Ovary (tissue), 9 donors: ENCODE results near the gene B4GALT7. TPM values are rescaled to one million over a fixed set of nuclear protein-coding genes. Genes with fewer than 3 reads are reported as not detected.

ENCODE experiments used
- DNase-seq, 5 donors: peaks; one replicate each; pipeline ENCODE4 v3.0.0-alpha.2; 2019 to 2020
- H3K27ac ChIP-seq, 2 donors: fragments of 200-600 bp; one replicate each; pipeline versions ENCODE4 v1.5.1 to v1.8.0; 2019 to 2022
- H3K27me3 ChIP-seq: fragments of 200-600 bp; one replicate; pipeline ENCODE4 v1.8.0; 2022
- H3K36me3 ChIP-seq: fragments of 200-600 bp; sonication (generic); one replicate; pipeline ENCODE4 v1.5.1; 2019
- H3K4me1 ChIP-seq: one replicate; pipeline ENCODE4 v1.8.1; 2013; ENCODE audit warnings: mild to moderate bottlenecking, moderate library complexity; ENCODE audit not compliant: insufficient read depth
- H3K4me3 ChIP-seq: fragments of 200-600 bp; sonication (generic); one replicate; pipeline ENCODE4 v1.5.1; 2017
- H3K9me3 ChIP-seq, 2 donors: fragments of 200-600 bp in 1 of 2; sonication (generic) in 1 of 2; one replicate each; pipeline versions ENCODE4 v1.5.1 to v1.8.1; 2013 to 2019; ENCODE audit warnings: mild to moderate bottlenecking in 1 of 2, moderate library complexity in 1 of 2
- EP300 ChIP-seq: sonication (generic); formaldehyde crosslinking; IDR thresholded peaks from one replicate; pipeline ENCODE4 v1.6.1; 2017; ENCODE audit warnings: antibody characterized with exemption
- POLR2A ChIP-seq: fragments of 450-650 bp; IDR thresholded peaks from one replicate; pipeline ENCODE4 v1.6.1; 2017; ENCODE audit warnings: antibody characterized with exemption, mild to moderate bottlenecking, moderate library complexity
- WGBS, 3 donors: extraction: QIAGEN DNeasy Blood & Tissue Kit in 1 of 3; methylation state at CpG; one replicate each; pipeline versions ENCODE4 v1.1.5 to v1.1.7; 2013 to 2017; 5-methylcytosine and 5-hydroxymethylcytosine counted together
- intact Hi-C, 4 donors: fragments of 100-400 bp; cut with DNase I; formaldehyde crosslinking; loops; one replicate each; pipeline versions ENCODE4 v1.11.0 to v1.15.1; 2022 to 2023
- polyA plus RNA-seq, 2 donors: library from polyadenylated mRNA; stranded (reverse); fragments of 200-250 nt in 1 of 2; fragments of 350-450 nt in 1 of 2; fragmentation: Illumina TruSeq in 1 of 2; extraction: RNeasy Lipid Tissue Mini Kit (QIAGEN cat#74804) in 1 of 2; gene quantifications; one replicate each; pipeline ENCODE4 v1.2.3, GENCODE V29; 2013 to 2014
- total RNA-seq, 7 donors: library from RNA; depleted of rRNA in 2 of 7; stranded (reverse); fragments of >200 nt in 2 of 7; fragmentation: NEBNext Ultra II Directional in 3 of 7; extraction: Animal tissue kit (Norgen Biotek cat#: 25700) in 3 of 7; gene quantifications; one replicate each; pipeline versions ENCODE4 v1.1.0 to v1.2.4, GENCODE V29; 2016 to 2023
- TF ChIP-seq, protein P1 (sequence below), 3 donors: fragments of 450-650 bp in 2 of 3; fragments of 200-600 bp in 1 of 3; IDR thresholded peaks; one replicate each; pipeline versions ENCODE4 v1.5.1 to v1.8.0; 2016 to 2022; ENCODE audit warnings: antibody characterized with exemption in 3 of 3, mild to moderate bottlenecking in 1 of 3
- donor health status: DM: no; HTN: no; CAD: no; lungs with moderate emphysema.
- donor health status: DM: no; HTN: no; CAD: no.
- donor health status: Bipolar disorder and iron deficiency.
- donor health status: DM: yes; HTN: yes; CAD: no.
- donor health status: DM: no; HTN: no; CAD: no.
- donor health status: DM: yes; HTN: yes; CAD: no.

Gene B4GALT7
- total and polyA plus RNA-seq, 9 donors, result 8.5 to 40.0 (median 27.2) TPM

GRCh38 chr5:177554474-177555111 lies 45.3 kb upstream of the B4GALT7 start, which contains the start of gene FAM193B:
Gene FAM193B, minus strand, starts transcription at chr5:177554563. Its CDS starts 105 bp downstream, at chr5:177554458.
- WGBS, 3 donors, result 6 to 9% (median 9%) methylated on average over 37 to 49 of the region's 49 CpGs
- H3K27me3 ChIP-seq, result no peaks in the 10 kb centered on the region
- H3K4me1 ChIP-seq, result peaks cover 8% of the 10 kb centered on the region
- no peaks in the 10 kb centered on the region for H3K9me3 ChIP-seq
- peak; percentile 90 to 96 (median 93) for DNase-seq
- peak within 1 kb of the TSS; percentile 52 to 80 for H3K27ac ChIP-seq
- intact Hi-C loops, result no loop called here
- H3K4me3 ChIP-seq, result peak within 1 kb of the TSS; percentile 63
- H3K36me3 ChIP-seq, result no peaks in the 10 kb centered on the region
- TF ChIP-seq EP300 (no peak), POLR2A (no peak)
- TF ChIP-seq, protein P1, sequence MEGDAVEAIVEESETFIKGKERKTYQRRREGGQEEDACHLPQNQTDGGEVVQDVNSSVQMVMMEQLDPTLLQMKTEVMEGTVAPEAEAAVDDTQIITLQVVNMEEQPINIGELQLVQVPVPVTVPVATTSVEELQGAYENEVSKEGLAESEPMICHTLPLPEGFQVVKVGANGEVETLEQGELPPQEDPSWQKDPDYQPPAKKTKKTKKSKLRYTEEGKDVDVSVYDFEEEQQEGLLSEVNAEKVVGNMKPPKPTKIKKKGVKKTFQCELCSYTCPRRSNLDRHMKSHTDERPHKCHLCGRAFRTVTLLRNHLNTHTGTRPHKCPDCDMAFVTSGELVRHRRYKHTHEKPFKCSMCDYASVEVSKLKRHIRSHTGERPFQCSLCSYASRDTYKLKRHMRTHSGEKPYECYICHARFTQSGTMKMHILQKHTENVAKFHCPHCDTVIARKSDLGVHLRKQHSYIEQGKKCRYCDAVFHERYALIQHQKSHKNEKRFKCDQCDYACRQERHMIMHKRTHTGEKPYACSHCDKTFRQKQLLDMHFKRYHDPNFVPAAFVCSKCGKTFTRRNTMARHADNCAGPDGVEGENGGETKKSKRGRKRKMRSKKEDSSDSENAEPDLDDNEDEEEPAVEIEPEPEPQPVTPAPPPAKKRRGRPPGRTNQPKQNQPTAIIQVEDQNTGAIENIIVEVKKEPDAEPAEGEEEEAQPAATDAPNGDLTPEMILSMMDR (IDR thresholded peaks at IDR 0.05), result no peak

GRCh38 chr5:177555228-177555627 lies 44.7 kb upstream of the B4GALT7 start:
- Histone ChIP-seq H3K36me3 (no peaks in the 10 kb centered on the region), H3K27me3 (no peaks in the 10 kb centered on the region), H3K4me1 (peaks cover 8% of the 10 kb centered on the region), H3K4me3 (no peak overlapping the region), H3K27ac (no peak overlapping the region), H3K9me3 (no peaks in the 10 kb centered on the region)
- intact Hi-C loops, result no loop called here
- 89 to 95% (median 90%) methylated on average over 2 of the region's 2 CpGs for WGBS, 3 donors
- TF ChIP-seq EP300 (no peak), POLR2A (no peak)
- TF ChIP-seq, protein P1 (IDR thresholded peaks at IDR 0.05), result no peak
- DNase-seq, result no peak

DNA sequence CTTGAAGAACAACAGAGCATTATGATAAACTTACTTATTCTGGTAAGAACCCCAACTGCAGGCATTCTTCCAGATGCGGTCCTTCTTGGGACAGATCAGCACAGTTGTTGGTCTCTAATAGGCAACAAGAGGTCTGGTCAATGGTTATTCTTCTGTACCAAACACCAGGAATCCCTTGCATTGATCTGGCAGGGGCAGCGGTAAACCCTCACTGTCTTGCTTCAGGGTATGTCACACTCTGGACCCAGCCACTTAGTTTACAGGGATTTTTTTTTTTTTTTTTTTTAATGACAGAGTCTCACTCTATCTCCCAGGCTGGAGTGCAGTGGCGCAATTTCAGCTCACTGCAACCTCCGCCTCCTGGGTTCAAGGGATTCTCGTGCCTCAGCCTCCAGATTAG lies 44.3 kb upstream of the B4GALT7 start:
- no peaks in the 10 kb centered on the region for H3K36me3 ChIP-seq
- H3K27me3 ChIP-seq, result no peaks in the 10 kb centered on the region
- H3K9me3 ChIP-seq, result no peaks in the 10 kb centered on the region
- 93 to 97% (median 94%) methylated on average over 5 of the region's 5 CpGs for WGBS, 3 donors
- H3K4me1 ChIP-seq, result peaks cover 8% of the 10 kb centered on the region
- intact Hi-C loops, result no loop called here
- no peak overlapping the region for H3K4me3 ChIP-seq
- H3K27ac ChIP-seq, result no peak overlapping the region
- DNase-seq, result no peak
- TF ChIP-seq, protein P1 (IDR thresholded peaks at IDR 0.05), result no peak
- no peak for TF ChIP-seq EP300
- no peak for TF ChIP-seq POLR2A

DNA sequence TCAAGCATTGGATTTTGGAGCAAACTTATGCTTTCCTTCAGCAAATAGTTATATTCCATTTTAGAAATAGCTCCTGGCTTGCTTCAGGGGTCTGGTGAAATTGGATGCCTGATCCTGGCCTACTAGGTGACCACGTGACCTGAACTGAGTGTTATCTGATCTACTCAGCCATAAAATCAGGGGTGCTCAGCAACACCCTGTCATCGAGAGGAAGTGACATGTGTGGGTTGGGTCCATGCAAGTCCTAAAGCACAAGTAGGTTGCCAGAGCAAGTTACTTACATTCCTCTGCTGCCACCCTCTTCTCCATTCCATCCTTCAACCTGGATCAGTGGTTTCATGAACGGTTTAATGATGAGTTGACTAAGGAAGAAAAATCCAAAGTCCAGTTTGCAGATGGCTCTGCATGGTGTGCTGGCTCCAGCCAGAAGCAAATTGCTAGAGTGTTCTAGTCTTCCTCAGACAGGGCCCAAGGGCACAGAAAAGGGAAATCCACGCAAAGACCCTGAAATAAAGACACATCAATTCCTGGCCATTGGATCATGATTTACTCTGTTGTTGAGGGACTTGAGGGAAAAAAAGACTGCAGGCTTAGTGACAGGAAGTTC lies 42.8 kb upstream of the B4GALT7 start:
- intact Hi-C loops, result no loop called here
- Histone ChIP-seq H3K9me3 (no peaks in the 10 kb centered on the region), H3K4me1 (peaks cover 8% of the 10 kb centered on the region), H3K36me3 (no peaks in the 10 kb centered on the region), H3K27me3 (no peaks in the 10 kb centered on the region), H3K27ac (no peak overlapping the region), H3K4me3 (no peak overlapping the region)
- no peak for DNase-seq
- WGBS, 3 donors, result 45 to 56% (median 52%) methylated on average over 4 of the region's 4 CpGs
- TF ChIP-seq, protein P1 (IDR thresholded peaks at IDR 0.05), result no peak
- no peak for TF ChIP-seq POLR2A
- TF ChIP-seq EP300, result no peak
